GM12878 (cell line): ENCODE data around the gene NFATC1. TPM values are rescaled to one million over a fixed set of nuclear protein-coding genes. Genes with fewer than 3 reads are reported as not detected.
A peak's percentile ranks its signal among the peaks of the same experiment; 100 is the strongest.

Source experiments
- ATAC-seq: fragments of 200-7000 bp; cut with Tn5 transposase; 3 replicates; pipeline ENCODE4 v1.9.1; 2020; ENCODE audit warnings: mild to moderate bottlenecking, moderate library complexity
- BruUV-seq: library from RNA; stranded (reverse); fragments of 400-500 nt; replicated peaks from 2 replicates; lab custom pipeline; 2021; lab: Mats Ljungman, UMichigan
- CTCF ChIA-PET: fragments of 300-600 bp; sonication (Branson Sonifier 250); formaldehyde crosslinking; extraction: SDS; loops from one replicate; lab custom pipeline; 2021; ENCODE audit warnings: inconsistent platforms; lab: Yijun Ruan, JAX
- POLR2A ChIA-PET: fragments of 350-600 bp; formaldehyde crosslinking; extraction: SDS; loops from one replicate; lab custom pipeline; 2021; ENCODE audit warnings: inconsistent platforms; lab: Charles Lee
- RAD21 ChIA-PET: fragments of 300-600 bp; sonication (Branson Sonifier 250); formaldehyde crosslinking; loops from one replicate; lab custom pipeline; 2023; ENCODE audit warnings: antibody characterized with exemption; ENCODE audit not compliant: unreplicated experiment; lab: Charles Lee
- SMC1A ChIA-PET: fragments of 300-600 bp; sonication (Branson Sonifier 250); formaldehyde crosslinking; loops from one replicate; lab custom pipeline; 2023; ENCODE audit not compliant: unreplicated experiment, uncharacterized antibody; lab: Charles Lee
- DNase-seq: peaks from one replicate; pipeline ENCODE4 v3.0.0-alpha.2; 2011; ENCODE audit warnings: low read depth, low spot score
- FAIRE-seq: peaks from 3 replicates; lab custom pipeline; 2011; peaks lifted over from hg19 to GRCh38; lab: Jason Lieb, UNC
- H2AFZ ChIP-seq: 2 replicates; pipeline ENCODE4 v1.6.0; 2011; ENCODE audit warnings: low read depth, low read length, control low read depth; ENCODE audit not compliant: control insufficient read depth
- H3K27ac ChIP-seq: 2 replicates; pipeline ENCODE4 v1.5.1; 2011; ENCODE audit warnings: control low read depth; ENCODE audit not compliant: control insufficient read depth, insufficient read depth
- H3K27me3 ChIP-seq, 2 experiments: replicated peaks in 1 of 2; 2 replicates each; pipeline versions ENCODE4 v1.6.0 to v1.6.1; 2011; ENCODE audit warnings: low read length in 1 of 2; ENCODE audit not compliant: control insufficient read depth in 2 of 2, insufficient read depth in 2 of 2
- H3K36me3 ChIP-seq, 2 experiments: 2 replicates each; pipeline ENCODE4 v1.5.1; 2011; ENCODE audit warnings: low read length in 1 of 2; ENCODE audit not compliant: control insufficient read depth in 2 of 2, insufficient read depth in 2 of 2
- H3K4me1 ChIP-seq: 2 replicates; pipeline ENCODE4 v1.6.1; 2011; ENCODE audit warnings: mild to moderate bottlenecking, low read length, moderate library complexity, mixed read lengths; ENCODE audit not compliant: control insufficient read depth, insufficient read depth
- H3K4me2 ChIP-seq: 2 replicates; pipeline ENCODE4 v1.6.0; 2011; ENCODE audit warnings: control low read depth; ENCODE audit not compliant: control insufficient read depth, insufficient read depth
- H3K4me3 ChIP-seq: fragments of 200-600 bp; sonication (generic); 2 replicates; pipeline ENCODE4 v1.5.1; 2016
- H3K79me2 ChIP-seq: 2 replicates; pipeline ENCODE4 v1.6.0; 2011; ENCODE audit warnings: low read length; ENCODE audit not compliant: control insufficient read depth, insufficient read depth
- H3K9ac ChIP-seq: 2 replicates; pipeline ENCODE4 v1.8.0; 2011; ENCODE audit warnings: low read length, control low read depth, mixed read lengths; ENCODE audit not compliant: control insufficient read depth, insufficient read depth
- H3K9me3 ChIP-seq: replicated peaks from 3 replicates; pipeline ENCODE4 v1.5.1; 2011; ENCODE audit warnings: mild to moderate bottlenecking, low read length; ENCODE audit not compliant: control insufficient read depth, insufficient read depth
- H4K20me1 ChIP-seq: 2 replicates; pipeline ENCODE4 v1.6.0; 2011; ENCODE audit not compliant: control insufficient read depth, insufficient read depth
- GATAD2B ChIP-seq: fragments of 450-650 bp; conservative IDR thresholded peaks from 2 replicates; pipeline ENCODE4 v1.6.1; 2017; ENCODE audit warnings: low read depth, mild to moderate bottlenecking, moderate library complexity
- MAX ChIP-seq: IDR thresholded peaks from 2 replicates; pipeline ENCODE4 v1.6.1; 2012; ENCODE audit warnings: low read depth, low read length, improper control_type of control experiment
- NR2C1 ChIP-seq: fragments of 450-650 bp; IDR thresholded peaks from 2 replicates; pipeline ENCODE4 v1.6.1; 2017; ENCODE audit warnings: antibody characterized with exemption, mild to moderate bottlenecking, moderate library complexity
- WGBS: methylation state at CpG from one replicate; pipeline ENCODE4 v1.1.6; 2016; ENCODE audit warnings: low lambda C conversion rate; ENCODE audit not compliant: insufficient replicate concordance, insufficient coverage; ENCODE audit errors: missing lambda C conversion rate; 5-methylcytosine and 5-hydroxymethylcytosine counted together
- in situ Hi-C: fragments of 300-500 bp; cut with MboI; formaldehyde crosslinking; loops from 9 replicates; pipeline ENCODE4 v1.14.3; 2018; ENCODE audit warnings: mixed read lengths
- intact Hi-C: fragments of 100-400 bp; cut with micrococcal nuclease; formaldehyde crosslinking; loops from one replicate; pipeline ENCODE4 v1.14.2; 2022; ENCODE audit not compliant: unreplicated experiment
- polyA plus RNA-seq, 11 experiments: library from polyadenylated mRNA; depleted of rRNA in 4 of 11; unstranded in 6 of 11; stranded (reverse) in 5 of 11; fragments of >200 nt; fragmentation: Nextera tagmentation in 4 of 11; fragmentation: Illumina TruSeq in 1 of 11; extraction: Ambion mirVana in 4 of 11; extraction: Trizol in 1 of 11; gene quantifications; 1 replicate in 1 of 11; 2 replicates in 10 of 11; pipeline versions ENCODE4 v1.2.1 to v1.2.3, GENCODE V29; 2011 to 2016; ENCODE audit warnings: inconsistent platforms in 2 of 11, missing spikeins in 2 of 11, low read depth in 1 of 11
- total RNA-seq, 4 experiments: library from RNA; depleted of rRNA in 3 of 4; stranded (reverse); fragments of >200 nt in 3 of 4; fragmentation: Illumina TruSeq in 1 of 4; extraction: Trizol in 1 of 4; gene quantifications; 2 replicates each; pipeline versions ENCODE4 v1.2.1 to v1.2.3, GENCODE V29; 2013 to 2021
- TF ChIP-seq, protein P1 (sequence below): fragments of 450-650 bp; formaldehyde crosslinking; IDR thresholded peaks from 2 replicates; pipeline ENCODE4 v1.4.0; 2022; ENCODE audit warnings: mild to moderate bottlenecking, moderate library complexity
- TF ChIP-seq, protein P2 (sequence below): fragments of 150-350 bp; IDR thresholded peaks from 2 replicates; pipeline ENCODE4 v1.6.1; 2016; ENCODE audit warnings: low read depth, low read length
- TF ChIP-seq, protein P3 (sequence below): IDR thresholded peaks from 2 replicates; pipeline ENCODE4 v1.6.1; 2012; ENCODE audit warnings: low read depth, low read length, improper control_type of control experiment
- TF ChIP-seq, protein P4 (sequence below): fragments of 450-650 bp; formaldehyde crosslinking; IDR thresholded peaks from 2 replicates; pipeline ENCODE4 v1.4.0; 2020; ENCODE audit warnings: mild to moderate bottlenecking, moderate library complexity

The NFATC1 gene
- total and polyA plus RNA-seq, 10 of the 15 experiments (the other 5 are each of a cell fraction or from before 2014, with no cell fraction given) = 0.84 to 20.8 (median 5.1) TPM

- TF ChIP-seq NR2C1 (no peak), GATAD2B (0 out of 2 replicates have a peak, but pooled peaks have one; percentile 28), MAX (no peak; the same call in 1 of the 2 replicates)
- TF ChIP-seq, protein P1, sequence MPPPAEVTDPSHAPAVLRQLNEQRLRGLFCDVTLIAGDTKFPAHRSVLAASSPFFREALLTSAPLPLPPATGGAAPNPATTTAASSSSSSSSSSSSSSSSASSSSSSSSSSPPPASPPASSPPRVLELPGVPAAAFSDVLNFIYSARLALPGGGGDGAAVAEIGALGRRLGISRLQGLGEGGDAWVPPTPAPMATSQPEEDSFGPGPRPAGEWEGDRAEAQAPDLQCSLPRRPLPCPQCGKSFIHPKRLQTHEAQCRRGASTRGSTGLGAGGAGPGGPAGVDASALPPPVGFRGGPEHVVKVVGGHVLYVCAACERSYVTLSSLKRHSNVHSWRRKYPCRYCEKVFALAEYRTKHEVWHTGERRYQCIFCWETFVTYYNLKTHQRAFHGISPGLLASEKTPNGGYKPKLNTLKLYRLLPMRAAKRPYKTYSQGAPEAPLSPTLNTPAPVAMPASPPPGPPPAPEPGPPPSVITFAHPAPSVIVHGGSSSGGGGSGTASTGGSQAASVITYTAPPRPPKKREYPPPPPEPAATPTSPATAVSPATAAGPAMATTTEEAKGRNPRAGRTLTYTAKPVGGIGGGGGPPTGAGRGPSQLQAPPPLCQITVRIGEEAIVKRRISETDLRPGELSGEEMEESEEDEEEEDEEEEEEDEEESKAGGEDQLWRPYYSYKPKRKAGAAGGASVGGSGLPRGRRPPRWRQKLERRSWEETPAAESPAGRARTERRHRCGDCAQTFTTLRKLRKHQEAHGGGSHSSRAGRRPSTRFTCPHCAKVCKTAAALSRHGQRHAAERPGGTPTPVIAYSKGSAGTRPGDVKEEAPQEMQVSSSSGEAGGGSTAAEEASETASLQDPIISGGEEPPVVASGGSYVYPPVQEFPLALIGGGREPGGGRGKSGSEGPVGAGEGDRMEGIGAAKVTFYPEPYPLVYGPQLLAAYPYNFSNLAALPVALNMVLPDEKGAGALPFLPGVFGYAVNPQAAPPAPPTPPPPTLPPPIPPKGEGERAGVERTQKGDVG (CRISPR knock-in tag) = no peak
These were observed 10.2 kb downstream of the NFATC1 start (continued) for GRCh38 chr18:79405781-79406575.

GRCh38 chr18:79406708-79407107 lies 11.0 kb downstream of the NFATC1 start:
- in situ Hi-C loops (loop anchor here (10.0 kb wide), 1 partner anchor 108 kb away; no protein-coding TSS in a partner anchor), intact Hi-C loops (no loop called here)
- RAD21 ChIA-PET = interaction anchor here (1.6 to 5.1 kb wide), 4 partner anchors 29 to 117 kb away, joined by 3 to 36 read pairs (median 12); no protein-coding TSS in a partner anchor
- Histone ChIP-seq H3K9me3 (no peaks in the 10 kb centered on the region), H3K4me2 (no peak overlapping the region), H3K36me3 (peaks cover 0 to 5% of the 10 kb centered on the region in 2 experiments; a peak in 2 of 4 replicates), H2AFZ (no peak overlapping the region), H3K27me3 (no peaks in the 10 kb centered on the region), H4K20me1 (no peaks in the 10 kb centered on the region), H3K27ac (no peak overlapping the region), H3K79me2 (no peaks in the 10 kb centered on the region; the same call in 1 of the 2 replicates), H3K4me3 (no peak overlapping the region), H3K9ac (no peak overlapping the region), H3K4me1 (peaks cover 31% of the 10 kb centered on the region)
- POLR2A ChIA-PET = interaction anchor here (0.6 to 2.7 kb wide), 2 partner anchors 19 to 29 kb away, joined by 3 to 15 read pairs; no protein-coding TSS in a partner anchor
- CTCF ChIA-PET = interaction anchor here (2.2 kb wide), 1 partner anchor 29 kb away, joined by 10 read pairs; no protein-coding TSS in a partner anchor
- FAIRE-seq (no peak), ATAC-seq (no peak), DNase-seq (no peak)
- no TSS peak for BruUV-seq
- SMC1A ChIA-PET = interaction anchor here (1.4 to 2.2 kb wide), 4 partner anchors 10 to 117 kb away, joined by 5 to 16 read pairs (median 14); no protein-coding TSS in a partner anchor
- 97% methylated on average over 28 of the region's 30 CpGs for WGBS
- TF ChIP-seq, protein P2, sequence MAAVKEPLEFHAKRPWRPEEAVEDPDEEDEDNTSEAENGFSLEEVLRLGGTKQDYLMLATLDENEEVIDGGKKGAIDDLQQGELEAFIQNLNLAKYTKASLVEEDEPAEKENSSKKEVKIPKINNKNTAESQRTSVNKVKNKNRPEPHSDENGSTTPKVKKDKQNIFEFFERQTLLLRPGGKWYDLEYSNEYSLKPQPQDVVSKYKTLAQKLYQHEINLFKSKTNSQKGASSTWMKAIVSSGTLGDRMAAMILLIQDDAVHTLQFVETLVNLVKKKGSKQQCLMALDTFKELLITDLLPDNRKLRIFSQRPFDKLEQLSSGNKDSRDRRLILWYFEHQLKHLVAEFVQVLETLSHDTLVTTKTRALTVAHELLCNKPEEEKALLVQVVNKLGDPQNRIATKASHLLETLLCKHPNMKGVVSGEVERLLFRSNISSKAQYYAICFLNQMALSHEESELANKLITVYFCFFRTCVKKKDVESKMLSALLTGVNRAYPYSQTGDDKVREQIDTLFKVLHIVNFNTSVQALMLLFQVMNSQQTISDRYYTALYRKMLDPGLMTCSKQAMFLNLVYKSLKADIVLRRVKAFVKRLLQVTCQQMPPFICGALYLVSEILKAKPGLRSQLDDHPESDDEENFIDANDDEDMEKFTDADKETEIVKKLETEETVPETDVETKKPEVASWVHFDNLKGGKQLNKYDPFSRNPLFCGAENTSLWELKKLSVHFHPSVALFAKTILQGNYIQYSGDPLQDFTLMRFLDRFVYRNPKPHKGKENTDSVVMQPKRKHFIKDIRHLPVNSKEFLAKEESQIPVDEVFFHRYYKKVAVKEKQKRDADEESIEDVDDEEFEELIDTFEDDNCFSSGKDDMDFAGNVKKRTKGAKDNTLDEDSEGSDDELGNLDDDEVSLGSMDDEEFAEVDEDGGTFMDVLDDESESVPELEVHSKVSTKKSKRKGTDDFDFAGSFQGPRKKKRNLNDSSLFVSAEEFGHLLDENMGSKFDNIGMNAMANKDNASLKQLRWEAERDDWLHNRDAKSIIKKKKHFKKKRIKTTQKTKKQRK = no peak
- TF ChIP-seq, protein P3, sequence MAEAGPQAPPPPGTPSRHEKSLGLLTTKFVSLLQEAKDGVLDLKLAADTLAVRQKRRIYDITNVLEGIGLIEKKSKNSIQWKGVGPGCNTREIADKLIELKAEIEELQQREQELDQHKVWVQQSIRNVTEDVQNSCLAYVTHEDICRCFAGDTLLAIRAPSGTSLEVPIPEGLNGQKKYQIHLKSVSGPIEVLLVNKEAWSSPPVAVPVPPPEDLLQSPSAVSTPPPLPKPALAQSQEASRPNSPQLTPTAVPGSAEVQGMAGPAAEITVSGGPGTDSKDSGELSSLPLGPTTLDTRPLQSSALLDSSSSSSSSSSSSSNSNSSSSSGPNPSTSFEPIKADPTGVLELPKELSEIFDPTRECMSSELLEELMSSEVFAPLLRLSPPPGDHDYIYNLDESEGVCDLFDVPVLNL = no peak
- TF ChIP-seq, protein P4, sequence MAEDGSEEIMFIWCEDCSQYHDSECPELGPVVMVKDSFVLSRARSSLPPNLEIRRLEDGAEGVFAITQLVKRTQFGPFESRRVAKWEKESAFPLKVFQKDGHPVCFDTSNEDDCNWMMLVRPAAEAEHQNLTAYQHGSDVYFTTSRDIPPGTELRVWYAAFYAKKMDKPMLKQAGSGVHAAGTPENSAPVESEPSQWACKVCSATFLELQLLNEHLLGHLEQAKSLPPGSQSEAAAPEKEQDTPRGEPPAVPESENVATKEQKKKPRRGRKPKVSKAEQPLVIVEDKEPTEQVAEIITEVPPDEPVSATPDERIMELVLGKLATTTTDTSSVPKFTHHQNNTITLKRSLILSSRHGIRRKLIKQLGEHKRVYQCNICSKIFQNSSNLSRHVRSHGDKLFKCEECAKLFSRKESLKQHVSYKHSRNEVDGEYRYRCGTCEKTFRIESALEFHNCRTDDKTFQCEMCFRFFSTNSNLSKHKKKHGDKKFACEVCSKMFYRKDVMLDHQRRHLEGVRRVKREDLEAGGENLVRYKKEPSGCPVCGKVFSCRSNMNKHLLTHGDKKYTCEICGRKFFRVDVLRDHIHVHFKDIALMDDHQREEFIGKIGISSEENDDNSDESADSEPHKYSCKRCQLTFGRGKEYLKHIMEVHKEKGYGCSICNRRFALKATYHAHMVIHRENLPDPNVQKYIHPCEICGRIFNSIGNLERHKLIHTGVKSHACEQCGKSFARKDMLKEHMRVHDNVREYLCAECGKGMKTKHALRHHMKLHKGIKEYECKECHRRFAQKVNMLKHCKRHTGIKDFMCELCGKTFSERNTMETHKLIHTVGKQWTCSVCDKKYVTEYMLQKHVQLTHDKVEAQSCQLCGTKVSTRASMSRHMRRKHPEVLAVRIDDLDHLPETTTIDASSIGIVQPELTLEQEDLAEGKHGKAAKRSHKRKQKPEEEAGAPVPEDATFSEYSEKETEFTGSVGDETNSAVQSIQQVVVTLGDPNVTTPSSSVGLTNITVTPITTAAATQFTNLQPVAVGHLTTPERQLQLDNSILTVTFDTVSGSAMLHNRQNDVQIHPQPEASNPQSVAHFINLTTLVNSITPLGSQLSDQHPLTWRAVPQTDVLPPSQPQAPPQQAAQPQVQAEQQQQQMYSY (CRISPR knock-in tag) = no peak
